GM21447 (cell line): ENCODE measurements around the gene EHBP1L1.

Experiments used
- ATAC-seq: cut with Tn5 transposase; IDR thresholded peaks from one replicate; pipeline ENCODE4 v1.9.1; 2021; ENCODE audit not compliant: unreplicated experiment

Gene EHBP1L1

DNA sequence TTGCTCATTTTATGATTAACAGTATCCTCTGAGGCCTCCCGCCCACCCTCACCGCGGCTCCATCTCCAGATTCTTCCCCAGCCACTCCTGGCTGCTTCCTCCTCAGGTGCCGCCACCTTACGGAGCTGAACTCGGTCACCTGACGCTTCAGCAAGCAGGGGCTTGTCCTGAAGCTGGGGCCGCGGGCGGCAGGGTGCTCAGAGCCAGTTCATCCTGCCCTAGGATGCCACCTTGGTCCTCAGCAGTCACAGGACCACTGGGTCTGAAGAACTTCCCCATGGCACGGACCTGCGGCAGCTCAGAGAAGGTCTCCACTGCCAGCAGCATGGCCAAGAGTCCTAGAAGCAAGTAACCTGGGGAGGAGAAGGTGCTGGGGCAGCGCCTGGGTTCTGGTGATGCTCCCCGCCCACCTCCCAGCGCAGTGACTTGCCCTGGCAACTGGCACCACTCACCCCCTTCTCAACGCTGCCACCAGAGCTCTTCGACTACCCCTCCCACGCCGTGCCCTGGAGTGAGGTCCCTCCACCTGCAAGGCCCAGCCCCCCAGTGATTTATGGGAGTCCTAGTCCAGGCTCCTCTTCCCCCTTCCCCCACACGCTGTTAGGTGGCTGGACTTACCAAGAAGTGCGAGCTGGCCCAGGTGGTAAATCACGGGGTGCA, 17.1 kb downstream of the EHBP1L1 start:
- no peak for ATAC-seq

GRCh38 chr11:65593518-65594414, 17.9 kb downstream of the EHBP1L1 start:
- ATAC-seq, result no peak

DNA sequence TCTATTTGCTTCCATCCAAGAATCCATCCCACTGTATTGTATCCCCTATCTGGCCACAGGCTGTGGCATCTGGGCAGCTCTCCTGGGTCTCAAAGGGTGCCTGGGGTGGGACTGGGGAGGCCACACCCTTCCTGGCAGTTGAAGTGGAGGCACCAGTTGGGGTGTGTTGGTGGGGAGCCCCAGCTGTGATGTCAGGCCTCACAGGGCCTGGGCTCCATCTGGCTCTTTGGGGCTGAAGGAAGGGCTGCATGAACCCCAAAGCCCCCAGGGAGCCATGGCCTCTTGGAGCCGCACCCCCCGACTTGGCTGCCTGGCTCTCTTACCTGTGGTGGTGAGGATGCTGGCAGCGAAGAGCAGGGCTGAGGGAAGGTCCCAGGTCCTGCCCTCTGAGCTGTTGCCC, 19.3 kb downstream of the EHBP1L1 start:
- no peak for ATAC-seq

DNA sequence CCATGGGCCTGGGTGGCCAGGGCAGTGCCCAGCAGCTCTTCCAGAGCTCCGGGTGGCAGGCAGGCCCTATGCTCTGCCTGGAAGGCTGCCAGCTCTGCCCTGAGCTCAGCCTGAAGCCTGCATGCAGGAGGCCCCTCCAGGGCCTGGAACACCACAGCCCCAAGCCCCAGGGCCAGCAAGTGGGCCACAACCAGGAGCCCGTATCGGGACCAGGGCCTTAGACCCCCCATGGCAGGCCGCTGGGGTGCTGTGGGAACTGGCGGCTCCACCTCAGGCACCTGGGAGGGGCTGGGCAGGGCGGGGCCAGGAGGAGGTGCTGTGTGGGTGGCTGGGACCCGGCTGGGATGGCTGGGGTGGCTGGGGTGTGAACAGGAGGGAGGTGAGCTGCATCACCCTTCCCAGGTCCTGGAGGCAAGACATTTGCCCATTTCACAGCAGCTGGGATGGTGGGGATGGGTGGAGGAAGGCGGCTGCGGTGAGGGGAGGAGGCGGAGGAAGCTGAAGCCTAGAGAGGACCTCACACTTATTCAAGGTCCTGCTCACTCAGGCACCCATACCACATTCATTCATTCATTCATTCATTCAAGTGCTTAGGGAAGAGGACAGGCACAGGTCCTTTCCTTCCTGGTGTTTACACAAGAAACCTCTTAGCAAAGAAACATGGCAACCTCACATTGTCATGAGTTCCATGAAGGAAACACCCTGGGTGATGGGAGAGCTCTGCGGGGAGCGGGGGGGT, 19.9 kb downstream of the EHBP1L1 start, which contains the start of gene KCNK7:
KCNK7 (minus strand) TSS at position 258 of the 739 bp plus-strand sequence; CDS start at position 230, 28 bp downstream.
- ATAC-seq, result no peak

GRCh38 chr11:65596520-65596919, 20.7 kb downstream of the EHBP1L1 start:
- ATAC-seq, result no peak

GRCh38 chr11:65598258-65598699, 22.4 kb downstream of the EHBP1L1 start:
- no peak for ATAC-seq

DNA sequence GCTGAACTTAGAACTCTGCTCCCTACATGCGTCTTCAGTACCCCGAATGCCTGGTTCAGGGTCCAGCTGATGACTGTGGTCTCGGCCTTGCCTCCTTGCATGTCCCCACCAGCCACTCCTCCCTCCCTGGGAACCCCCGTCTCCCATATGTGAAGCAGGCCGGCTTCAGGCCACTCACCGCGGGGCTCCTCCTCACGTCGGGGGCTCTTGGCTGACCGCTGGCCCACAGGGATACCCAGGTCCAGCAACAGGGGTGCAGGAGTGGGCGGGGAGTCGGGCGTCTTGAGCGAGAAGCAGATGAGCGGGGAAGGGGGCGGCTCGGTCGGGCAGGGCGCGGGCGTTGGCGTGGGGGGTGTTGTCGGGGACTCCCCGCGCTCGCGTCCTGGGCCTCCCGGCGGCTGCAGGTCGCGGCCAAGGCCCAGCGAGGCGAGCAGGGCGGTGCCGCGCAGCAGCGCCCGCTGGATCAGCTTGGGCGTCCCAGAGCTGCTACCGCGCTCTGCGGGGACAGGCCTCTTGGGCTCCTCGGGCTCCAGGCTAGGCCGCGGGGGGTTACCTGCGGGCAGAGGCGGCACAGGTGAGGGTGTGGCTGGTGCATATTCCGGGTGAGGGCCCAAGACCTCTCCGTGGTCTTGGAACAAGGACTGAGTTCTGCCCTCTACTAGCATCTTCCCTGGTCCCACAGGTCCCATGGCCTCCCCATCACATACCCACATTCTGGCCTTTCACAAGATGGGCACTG, 23.5 kb downstream of the EHBP1L1 start:
- no peak for ATAC-seq

DNA sequence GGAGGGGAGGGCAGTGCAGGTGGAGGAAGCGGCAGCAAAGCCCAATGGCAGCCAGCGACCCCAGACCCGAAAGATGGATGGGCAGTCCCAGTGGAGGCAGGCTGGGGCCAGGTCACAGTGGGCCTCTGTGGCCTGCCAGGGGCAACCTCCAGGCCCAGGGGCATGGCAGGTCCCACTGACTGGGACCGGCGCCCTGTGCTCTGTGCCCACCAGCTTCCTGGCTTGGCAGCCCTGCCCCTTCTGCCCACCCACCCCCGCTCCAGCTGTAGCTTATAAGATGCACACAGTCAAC, 24.0 kb downstream of the EHBP1L1 start:
- no peak for ATAC-seq

GRCh38 chr11:65604258-65604657, 28.4 kb downstream of the EHBP1L1 start:
- ATAC-seq, result no peak

DNA sequence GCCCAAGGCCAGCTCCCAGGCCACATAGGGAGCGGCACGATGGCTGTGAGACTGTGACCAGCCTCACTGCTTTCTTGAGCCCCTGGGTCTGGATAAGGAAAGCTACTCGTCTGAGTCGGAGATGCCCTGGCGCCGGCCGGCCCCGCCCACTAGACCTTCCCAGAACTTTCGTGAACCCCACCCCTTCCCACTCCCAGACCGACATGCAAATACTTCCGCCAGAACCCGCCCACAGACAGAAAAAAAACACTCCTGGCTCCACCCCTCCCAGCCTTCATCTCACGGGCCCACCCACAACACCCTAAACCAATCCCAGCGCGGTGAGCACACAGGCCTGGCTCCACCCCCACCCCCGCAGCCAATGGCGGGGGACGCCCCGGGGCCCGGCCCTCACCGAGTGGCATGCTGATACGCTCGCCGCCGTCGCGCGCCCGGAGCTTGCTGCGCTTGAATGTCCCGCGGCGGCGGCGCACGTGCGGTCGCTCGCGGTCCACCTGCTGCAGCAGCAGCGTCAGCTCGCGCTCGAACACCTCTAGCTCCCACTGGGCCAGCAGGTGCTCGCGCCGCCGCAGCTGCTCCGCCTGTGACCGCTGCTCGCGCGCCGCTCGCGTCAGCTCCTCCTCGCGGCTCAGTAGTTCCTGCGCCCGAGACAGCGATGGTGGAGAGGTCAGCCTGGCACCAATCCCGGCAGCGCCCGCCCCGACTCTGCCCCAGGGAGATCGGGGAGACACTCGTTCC, 31.2 kb downstream of the EHBP1L1 start:
- ATAC-seq, result no peak

DNA sequence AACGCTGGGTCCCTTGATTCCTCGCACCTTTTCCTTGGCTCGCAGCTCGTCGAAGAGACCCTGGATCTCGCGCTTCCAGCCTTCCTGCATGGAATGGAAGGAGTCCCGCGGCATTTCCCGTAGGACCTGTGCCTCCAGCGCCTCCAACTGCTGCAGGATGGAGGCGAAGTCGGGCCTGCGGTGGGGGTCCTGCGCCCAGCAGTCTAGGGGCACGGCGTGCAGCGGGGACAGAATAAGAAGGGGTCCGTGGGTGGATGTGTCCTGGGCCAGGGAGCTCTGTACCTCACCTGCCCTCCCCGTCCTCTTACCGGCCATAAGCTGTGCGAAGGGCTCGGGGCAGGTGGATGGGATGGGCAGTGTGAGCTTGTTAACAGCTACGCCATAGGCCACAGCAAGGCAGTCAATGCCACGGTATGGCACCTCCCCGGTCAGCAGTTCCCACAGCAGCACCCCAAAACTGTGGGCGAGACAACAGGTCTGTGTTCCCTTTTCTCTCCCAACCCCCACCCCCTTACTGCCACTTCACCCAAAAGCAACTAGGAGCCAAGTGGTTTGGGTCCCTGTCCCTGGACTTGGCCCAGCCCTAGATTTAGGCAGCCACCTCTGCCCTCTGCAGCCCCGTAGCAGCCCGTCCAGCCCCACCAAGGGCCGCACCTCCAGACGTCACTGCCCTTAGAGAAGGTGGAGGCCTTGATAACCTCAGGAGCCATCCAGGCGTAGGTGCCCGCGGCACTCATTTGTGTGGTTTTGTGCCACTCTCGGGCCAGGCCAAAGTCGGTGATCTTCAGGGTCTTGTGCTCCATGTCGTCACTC, 32.0 kb downstream of the EHBP1L1 start:
- no peak for ATAC-seq

- no peak for ATAC-seq
Observed at GRCh38 chr11:65609229-65609628, 33.4 kb downstream of the EHBP1L1 start.

- no peak for ATAC-seq
Observed at GRCh38 chr11:65609665-65610064, 33.8 kb downstream of the EHBP1L1 start.

- ATAC-seq, result no peak
Observed at GRCh38 chr11:65610404-65610803, 34.6 kb downstream of the EHBP1L1 start.

GRCh38 chr11:65611028-65611757, 35.3 kb downstream of the EHBP1L1 start:
- no peak for ATAC-seq

DNA sequence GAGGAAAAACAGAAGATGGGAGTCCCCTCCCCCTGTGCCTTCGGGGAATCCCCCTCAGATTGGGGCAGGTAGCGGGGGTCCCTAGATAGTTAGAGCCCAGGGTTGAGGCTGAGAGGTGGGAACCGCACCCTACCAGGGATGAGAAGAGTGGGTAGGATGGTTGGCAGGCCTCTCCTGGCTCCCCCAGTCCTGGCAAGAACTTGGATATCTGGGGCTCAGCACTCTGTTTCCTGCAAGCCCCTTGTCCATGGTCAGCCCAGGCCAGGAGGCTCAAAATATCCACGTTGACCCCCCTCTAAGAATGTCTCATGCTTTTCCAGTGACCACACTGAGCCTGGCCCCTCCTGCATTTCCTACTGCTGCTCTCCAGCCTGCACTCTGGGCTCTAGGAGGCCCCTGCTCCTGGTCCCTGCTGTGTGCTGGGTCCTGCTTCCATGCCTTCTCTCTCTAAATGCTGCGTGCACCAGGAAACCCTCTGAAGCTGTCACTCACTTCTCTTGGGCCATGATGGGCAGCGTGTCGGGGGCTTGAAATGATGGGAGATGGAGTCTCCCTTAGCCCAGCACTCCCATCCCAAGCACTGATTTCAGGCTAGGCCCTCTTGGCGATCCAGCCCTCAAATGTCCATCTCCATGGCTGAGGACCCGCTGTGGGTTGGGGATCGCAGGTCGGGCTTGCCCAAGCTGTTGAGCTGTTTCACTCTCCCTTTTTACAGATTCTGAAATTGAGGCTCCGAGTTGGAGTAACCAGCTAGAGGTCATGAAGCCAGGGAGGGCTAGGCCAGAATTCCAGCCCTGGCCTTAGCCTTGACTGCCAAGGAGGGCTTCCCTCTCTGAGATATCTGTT, 36.1 kb downstream of the EHBP1L1 start:
- no peak for ATAC-seq

DNA sequence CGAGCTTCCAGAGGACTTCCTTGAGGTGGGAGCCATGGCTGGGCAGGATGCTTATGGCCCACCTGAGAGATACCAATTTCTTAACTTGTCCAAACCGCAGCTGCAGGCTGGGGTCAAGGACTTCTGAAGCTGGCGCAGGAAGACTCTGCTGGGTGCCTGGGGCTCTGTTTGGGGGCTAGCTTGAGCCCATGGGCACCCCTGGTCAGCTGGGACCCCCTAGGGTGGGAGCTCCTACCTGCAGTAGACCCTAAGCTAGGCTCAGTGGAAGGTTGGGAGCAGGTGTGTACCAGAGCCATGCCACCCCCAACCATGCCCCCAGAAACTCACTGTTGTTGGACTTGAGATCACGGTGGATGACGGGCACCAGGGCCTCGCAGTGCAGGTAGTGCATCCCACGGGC, 36.8 kb downstream of the EHBP1L1 start:
- no peak for ATAC-seq
